Glutamatergic neuron (in vitro differentiated cells): ENCODE measurements around the gene TBC1D3B. TPM values are rescaled to one million over a fixed set of nuclear protein-coding genes. Genes with fewer than 3 reads are reported as not detected.

Experiments
- DNase-seq: peaks from one replicate; pipeline ENCODE4 v3.0.0; 2022
- H3K27ac Mint-ChIP-seq: one replicate; pipeline ENCODE4 v1.8.0; 2020; ENCODE audit warnings: mild to moderate bottlenecking, mixed read lengths, inconsistent platforms; ENCODE audit not compliant: unreplicated experiment
- H3K27me3 Mint-ChIP-seq: one replicate; pipeline ENCODE4 v1.8.0; 2020; ENCODE audit warnings: mild to moderate bottlenecking, moderate library complexity, mixed read lengths, inconsistent platforms; ENCODE audit not compliant: unreplicated experiment
- H3K36me3 Mint-ChIP-seq: one replicate; pipeline ENCODE4 v1.8.0; 2020; ENCODE audit warnings: mild to moderate bottlenecking, mixed read lengths, inconsistent platforms; ENCODE audit not compliant: unreplicated experiment
- H3K4me1 Mint-ChIP-seq: one replicate; pipeline ENCODE4 v1.8.0; 2020; ENCODE audit warnings: mild to moderate bottlenecking, low read depth, mixed read lengths, inconsistent platforms; ENCODE audit not compliant: unreplicated experiment
- H3K4me3 Mint-ChIP-seq: one replicate; pipeline ENCODE4 v1.8.0; 2020; ENCODE audit warnings: mild to moderate bottlenecking, mixed read lengths, inconsistent platforms; ENCODE audit not compliant: unreplicated experiment
- H3K9me3 Mint-ChIP-seq: one replicate; pipeline ENCODE4 v1.8.0; 2020; ENCODE audit warnings: mild to moderate bottlenecking, moderate library complexity, mixed read lengths, inconsistent platforms; ENCODE audit not compliant: unreplicated experiment
- total RNA-seq: library from RNA; stranded (reverse); fragmentation: NEBNext Ultra II Directional; extraction: Animal tissue kit (Norgen Biotek cat#: 25700); gene quantifications from one replicate; pipeline ENCODE4 v1.2.1, GENCODE V29; 2021; ENCODE audit not compliant: unreplicated experiment
- TF ChIP-seq, protein P1 (sequence below): fragments of 200-600 bp; sonication (generic); IDR thresholded peaks from one replicate; pipeline ENCODE4 v1.5.0; 2021; ENCODE audit not compliant: partially characterized antibody, unreplicated experiment

The TBC1D3B gene
- total RNA-seq, 1 donor from 2014 or later, result 37.3 TPM

DNA sequence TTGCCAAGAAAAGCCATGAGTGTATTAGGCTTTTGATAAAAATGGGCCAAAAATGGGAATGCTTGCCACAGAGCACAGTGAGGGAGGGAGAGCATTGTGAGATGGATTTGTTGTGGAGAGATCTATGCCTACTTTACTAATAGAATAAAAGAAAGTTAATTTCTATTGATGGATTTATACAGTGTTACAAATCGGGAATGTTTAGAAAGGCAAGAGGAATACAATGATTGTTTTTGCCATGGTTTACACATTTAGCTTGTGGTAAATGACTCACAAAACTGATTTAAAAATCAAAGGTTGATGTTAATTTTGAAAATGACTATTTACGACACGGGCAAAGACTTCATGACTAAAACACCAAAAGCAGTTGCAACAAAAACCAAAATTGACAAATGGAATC, 56.2 kb downstream of the TBC1D3B start:
- H3K4me1 Mint-ChIP-seq, result no peaks in the 10 kb centered on the region
- no peak for DNase-seq
- no peak overlapping the region for H3K4me3 Mint-ChIP-seq
- H3K27me3 Mint-ChIP-seq, result no peaks in the 10 kb centered on the region
- TF ChIP-seq, protein P1, sequence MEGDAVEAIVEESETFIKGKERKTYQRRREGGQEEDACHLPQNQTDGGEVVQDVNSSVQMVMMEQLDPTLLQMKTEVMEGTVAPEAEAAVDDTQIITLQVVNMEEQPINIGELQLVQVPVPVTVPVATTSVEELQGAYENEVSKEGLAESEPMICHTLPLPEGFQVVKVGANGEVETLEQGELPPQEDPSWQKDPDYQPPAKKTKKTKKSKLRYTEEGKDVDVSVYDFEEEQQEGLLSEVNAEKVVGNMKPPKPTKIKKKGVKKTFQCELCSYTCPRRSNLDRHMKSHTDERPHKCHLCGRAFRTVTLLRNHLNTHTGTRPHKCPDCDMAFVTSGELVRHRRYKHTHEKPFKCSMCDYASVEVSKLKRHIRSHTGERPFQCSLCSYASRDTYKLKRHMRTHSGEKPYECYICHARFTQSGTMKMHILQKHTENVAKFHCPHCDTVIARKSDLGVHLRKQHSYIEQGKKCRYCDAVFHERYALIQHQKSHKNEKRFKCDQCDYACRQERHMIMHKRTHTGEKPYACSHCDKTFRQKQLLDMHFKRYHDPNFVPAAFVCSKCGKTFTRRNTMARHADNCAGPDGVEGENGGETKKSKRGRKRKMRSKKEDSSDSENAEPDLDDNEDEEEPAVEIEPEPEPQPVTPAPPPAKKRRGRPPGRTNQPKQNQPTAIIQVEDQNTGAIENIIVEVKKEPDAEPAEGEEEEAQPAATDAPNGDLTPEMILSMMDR, result no peak
- no peak overlapping the region for H3K27ac Mint-ChIP-seq
- no peaks in the 10 kb centered on the region for H3K36me3 Mint-ChIP-seq
- H3K9me3 Mint-ChIP-seq, result no peaks in the 10 kb centered on the region

- H3K36me3 Mint-ChIP-seq, result no peaks in the 10 kb centered on the region
- H3K27ac Mint-ChIP-seq, result no peak overlapping the region
- H3K4me1 Mint-ChIP-seq, result no peaks in the 10 kb centered on the region
- H3K4me3 Mint-ChIP-seq, result no peak overlapping the region
- TF ChIP-seq, protein P1, result no peak
- peaks cover 3% of the 10 kb centered on the region for H3K27me3 Mint-ChIP-seq
- no peaks in the 10 kb centered on the region for H3K9me3 Mint-ChIP-seq
- no peak for DNase-seq
Observed at GRCh38 chr17:36118477-36119353, 57.7 kb downstream of the TBC1D3B start.

DNA sequence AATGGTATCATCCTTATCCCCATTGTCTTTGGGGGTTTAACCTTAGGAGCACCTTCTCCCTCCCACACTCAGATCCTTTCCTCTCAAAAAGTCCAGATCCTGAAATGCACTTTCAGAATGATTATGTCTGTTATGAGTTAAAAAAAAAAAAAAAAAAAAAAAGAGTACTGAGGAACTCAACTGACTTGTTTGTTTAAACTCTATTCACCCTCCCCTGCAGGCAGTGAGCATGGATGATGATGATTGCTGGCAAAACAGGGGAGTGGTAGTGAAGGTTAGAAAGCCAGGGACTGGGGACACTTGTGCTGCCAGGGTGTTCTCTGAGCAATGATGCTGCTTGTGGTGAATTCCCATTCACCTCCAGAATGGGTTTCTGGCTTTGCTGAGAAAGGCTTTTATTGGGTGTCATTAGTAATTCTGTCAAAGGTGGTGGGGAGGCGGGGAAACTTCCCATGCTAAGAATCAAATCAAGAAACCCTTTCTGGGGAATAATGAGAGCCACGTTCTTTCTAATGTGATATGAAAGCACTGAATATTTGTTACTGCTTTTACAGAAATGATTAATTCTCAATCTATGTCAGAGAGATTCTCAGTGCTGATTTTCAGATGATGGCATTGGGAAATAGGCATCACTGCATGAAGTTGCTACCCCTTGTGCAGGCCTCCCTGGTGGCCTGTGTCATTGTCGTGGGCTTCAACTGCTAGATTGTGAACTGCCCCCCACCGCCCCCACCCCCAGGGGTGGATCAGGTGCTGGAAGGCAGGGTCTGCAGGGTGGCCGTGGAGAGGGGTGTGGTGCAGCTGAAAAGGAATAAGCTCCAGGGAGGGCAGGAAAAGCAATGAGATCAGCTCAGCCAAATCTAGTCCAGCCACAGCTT, 58.7 kb downstream of the TBC1D3B start:
- H3K27me3 Mint-ChIP-seq, result peaks cover 3% of the 10 kb centered on the region
- TF ChIP-seq, protein P1, result no peak
- no peaks in the 10 kb centered on the region for H3K4me1 Mint-ChIP-seq
- no peaks in the 10 kb centered on the region for H3K9me3 Mint-ChIP-seq
- no peak for DNase-seq
- H3K27ac Mint-ChIP-seq, result no peak overlapping the region
- no peak overlapping the region for H3K4me3 Mint-ChIP-seq
- H3K36me3 Mint-ChIP-seq, result no peaks in the 10 kb centered on the region

Other genes starting within 250 kb of the TBC1D3B start
- not detected for gene RDM1, start 245.9 kb downstream of the TBC1D3B start, total RNA-seq
- not detected for gene LYZL6, start 232.9 kb downstream of the TBC1D3B start, total RNA-seq
- not detected for gene CCL16, start 195.1 kb downstream of the TBC1D3B start, total RNA-seq
- gene CCL14, start 189.9 kb downstream of the TBC1D3B start, total RNA-seq, result not detected
- not detected for gene CCL15, start 175.1 kb downstream of the TBC1D3B start, total RNA-seq
- gene CCL23, start 158.7 kb downstream of the TBC1D3B start, total RNA-seq, result not detected
- gene CCL18, start 112.4 kb downstream of the TBC1D3B start, total RNA-seq, result not detected
- gene CCL3, start 86.5 kb downstream of the TBC1D3B start, total RNA-seq, result not detected
- not detected for gene CCL4, start 72.8 kb downstream of the TBC1D3B start, total RNA-seq
- 6.3 TPM for gene CCL3L1, start 20.1 kb upstream of the TBC1D3B start, total RNA-seq
- not detected for gene CCL4L2, start 34.4 kb upstream of the TBC1D3B start, total RNA-seq
- 3.0 TPM for gene TBC1D3I, start 87.9 kb upstream of the TBC1D3B start, total RNA-seq
- not detected for gene TBC1D3G, start 147.2 kb upstream of the TBC1D3B start, total RNA-seq
- gene TBC1D3H, start 211.8 kb upstream of the TBC1D3B start, total RNA-seq, result 0.37 TPM